WERI-Rb-1 (cell line): ENCODE results near the gene SLC35A5.
"Not testable (repeated sequence)": the region's sequence is repeated elsewhere in the genome, so short reads cannot be mapped to it uniquely, and the experiment has no call there.

ENCODE experiments used
- DNase-seq: peaks from one replicate; pipeline ENCODE4 v3.0.0-alpha.2; 2020
- H3K27ac ChIP-seq: fragments of 250-450 bp; sonication (Bioruptor Pico); 2 replicates; pipeline ENCODE4 v1.5.1; 2020; ENCODE audit warnings: mild to moderate bottlenecking, moderate library complexity
- H3K27me3 ChIP-seq: fragments of 250-450 bp; sonication (Bioruptor Pico); 2 replicates; pipeline ENCODE4 v1.5.1; 2021; ENCODE audit warnings: mild to moderate bottlenecking, low read depth, moderate library complexity; ENCODE audit not compliant: insufficient read depth, severe bottlenecking
- H3K36me3 ChIP-seq: fragments of 250-450 bp; sonication (Bioruptor Pico); 2 replicates; pipeline ENCODE4 v1.5.1; 2020; ENCODE audit warnings: mild to moderate bottlenecking, moderate library complexity
- H3K4me3 ChIP-seq: 2 replicates; pipeline ENCODE4 v1.5.1; 2011; ENCODE audit warnings: low read depth, mild to moderate bottlenecking, control low read depth, low read length
- H3K9me3 ChIP-seq: fragments of 250-450 bp; sonication (Bioruptor Pico); 2 replicates; pipeline ENCODE4 v1.5.1; 2021; ENCODE audit warnings: mild to moderate bottlenecking, moderate library complexity; ENCODE audit not compliant: severe bottlenecking
- CTCF ChIP-seq: IDR thresholded peaks from 2 replicates; pipeline ENCODE4 v1.5.1; 2011; ENCODE audit warnings: low read depth, mild to moderate bottlenecking, control low read depth, inconsistent platforms, low read length

Gene SLC35A5

GRCh38 chr3:112555535-112556170, 6.2 kb upstream of the SLC35A5 start:
- peaks cover 13% of the 10 kb centered on the region for H3K36me3 ChIP-seq
- DNase-seq = no peak
- no peak overlapping the region for H3K27ac ChIP-seq
- no peaks in the 10 kb centered on the region for H3K27me3 ChIP-seq
- no peak for TF ChIP-seq CTCF
- H3K4me3 ChIP-seq = no peak overlapping the region
- no peaks in the 10 kb centered on the region for H3K9me3 ChIP-seq

- H3K27ac ChIP-seq = no peak overlapping the region
- DNase-seq = no peak
Measured at GRCh38 chr3:112557976-112558375, 3.9 kb upstream of the SLC35A5 start.

DNA sequence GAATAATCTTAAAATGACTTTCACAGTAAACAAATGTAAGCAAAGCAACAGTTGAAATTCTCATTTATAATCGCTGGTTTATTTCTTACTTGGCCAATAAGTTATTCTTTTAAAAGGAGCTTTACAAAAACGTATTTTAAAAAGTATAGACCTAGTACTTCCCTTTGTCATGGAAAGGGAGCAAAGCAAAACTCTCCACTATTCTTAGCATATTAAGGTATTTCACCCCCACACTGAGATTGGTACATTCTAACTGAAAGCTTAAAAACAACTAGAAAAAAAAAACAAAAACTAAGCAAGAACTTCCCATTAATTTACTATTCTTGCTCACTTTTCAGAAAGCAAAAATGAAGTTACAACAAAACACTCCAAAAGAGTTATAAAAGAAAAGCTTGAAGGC, 1.5 kb upstream of the SLC35A5 start:
- TF ChIP-seq CTCF = no peak
- Histone ChIP-seq H3K27me3 (no peaks in the 10 kb centered on the region), H3K9me3 (no peaks in the 10 kb centered on the region), H3K36me3 (peaks cover 13% of the 10 kb centered on the region), H3K4me3 (peak overlapping the region; percentile 91), H3K27ac (no peak overlapping the region; the same call in 1 of the 2 replicates)
- no peak for DNase-seq

More at GRCh38 chr3:112557976-112558375, 3.9 kb upstream of the SLC35A5 start:
- TF ChIP-seq CTCF = no peak
- Histone ChIP-seq H3K27me3 (no peaks in the 10 kb centered on the region), H3K9me3 (no peaks in the 10 kb centered on the region), H3K36me3 (peaks cover 13% of the 10 kb centered on the region), H3K4me3 (no peak overlapping the region)

DNA sequence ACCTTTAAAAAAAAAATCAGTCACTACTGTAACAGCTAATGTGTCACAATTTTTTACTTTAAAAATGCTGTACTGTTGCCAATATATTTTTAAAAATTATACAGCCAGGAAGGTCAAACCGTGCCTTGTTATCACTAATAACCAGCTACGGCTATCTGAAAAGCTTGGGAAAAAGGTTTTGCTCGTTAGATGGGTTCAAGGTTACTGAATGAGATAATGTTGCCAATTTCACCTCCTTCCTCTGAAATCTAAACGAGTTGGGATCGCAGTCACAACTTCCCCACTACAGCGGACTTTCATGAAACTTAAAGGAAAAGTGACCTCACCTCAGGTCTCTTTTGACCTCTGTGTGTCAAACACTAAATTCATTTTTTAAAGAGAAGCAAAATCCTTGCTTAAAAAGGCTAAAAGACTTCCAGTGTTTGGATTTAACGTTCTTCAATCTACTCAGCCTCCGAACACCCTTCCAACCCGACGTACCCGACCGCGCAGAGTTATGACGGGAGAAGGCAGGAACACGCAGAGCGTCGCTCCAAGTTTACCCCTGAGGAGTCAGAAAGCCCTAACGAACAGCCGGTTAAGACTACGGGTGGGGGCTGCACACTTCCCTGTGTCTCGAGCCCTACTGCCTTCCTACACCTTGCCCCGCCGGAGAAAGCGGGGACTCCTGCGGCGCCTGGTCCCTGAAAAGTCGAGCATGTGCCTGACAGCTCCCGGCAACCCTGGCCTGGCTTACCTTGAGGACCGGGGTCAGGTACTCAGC, 943 bp upstream of the SLC35A5 start:
- Histone ChIP-seq H3K27me3 (no peaks in the 10 kb centered on the region), H3K4me3 (peak overlapping the region; percentile 91), H3K27ac (peak overlapping the region; percentile 94), H3K36me3 (peaks cover 13% of the 10 kb centered on the region), H3K9me3 (no peaks in the 10 kb centered on the region)
- DNase-seq = peak; percentile 65
- no peak for TF ChIP-seq CTCF

- peaks cover 13% of the 10 kb centered on the region for H3K36me3 ChIP-seq
- peak overlapping the region; percentile 94 for H3K27ac ChIP-seq
- no peak for DNase-seq
- H3K9me3 ChIP-seq = no peaks in the 10 kb centered on the region
- peak overlapping the region; percentile 91 for H3K4me3 ChIP-seq
- TF ChIP-seq CTCF = no peak
- H3K27me3 ChIP-seq = no peaks in the 10 kb centered on the region
Measured at GRCh38 chr3:112561484-112561733, 436 bp upstream of the SLC35A5 start.

GRCh38 chr3:112564247-112564939, 2.5 kb downstream of the SLC35A5 start:
- not testable (repeated sequence) for H3K9me3 ChIP-seq, H3K27ac ChIP-seq, H3K36me3 ChIP-seq, H3K4me3 ChIP-seq, H3K27me3 ChIP-seq
- DNase-seq = peak; percentile 49
